IMR-90 (cell line): ENCODE data around the gene AKT3. TPM values are rescaled to one million over a fixed set of nuclear protein-coding genes. Genes with fewer than 3 reads are reported as not detected.

Source experiments
- ATAC-seq: fragments of 200-7000 bp; cut with Tn5 transposase; 2 replicates; pipeline ENCODE4 v1.9.1; 2020; ENCODE audit warnings: low read depth, mild to moderate bottlenecking, moderate library complexity
- BruUV-seq: library from RNA; stranded (reverse); fragments of 400-500 nt; replicated peaks from 2 replicates; lab custom pipeline; 2021; lab: Mats Ljungman, UMichigan
- CTCF ChIA-PET: fragments of 300-600 bp; formaldehyde crosslinking; extraction: SDS; loops from one replicate; lab custom pipeline; 2021; ENCODE audit warnings: antibody characterized with exemption; lab: Yijun Ruan, JAX
- POLR2A ChIA-PET: fragments of 300-600 bp; sonication (Branson Sonifier 250); formaldehyde crosslinking; loops from one replicate; lab custom pipeline; 2022; ENCODE audit warnings: antibody characterized with exemption; ENCODE audit not compliant: unreplicated experiment; lab: Charles Lee
- DNase-seq: peaks from one replicate; pipeline ENCODE4 v3.0.0; 2013
- H2AFZ ChIP-seq: replicated peaks from 2 replicates; pipeline ENCODE3; 2013; ENCODE audit warnings: low read length, mild to moderate bottlenecking; ENCODE audit not compliant: poor library complexity
- H2AK5ac ChIP-seq: 2 replicates; pipeline ENCODE4 v1.6.1; 2013; ENCODE audit warnings: low read depth, low read length, inconsistent platforms
- H2AK9ac ChIP-seq: replicated peaks from 2 replicates; pipeline ENCODE3; 2013; ENCODE audit warnings: mild to moderate bottlenecking, low read depth, low read length, moderate library complexity; ENCODE audit not compliant: poor library complexity
- H2BK120ac ChIP-seq: 2 replicates; pipeline ENCODE4 v1.6.1; 2013; ENCODE audit warnings: low read depth, low read length, inconsistent platforms
- H2BK15ac ChIP-seq: 3 replicates; pipeline ENCODE4 v1.6.1; 2013; ENCODE audit warnings: low read depth, low read length, inconsistent platforms
- H2BK20ac ChIP-seq: 2 replicates; pipeline ENCODE4 v1.6.1; 2013; ENCODE audit warnings: low read depth, mild to moderate bottlenecking, inconsistent platforms, low read length, moderate library complexity
- H2BK5ac ChIP-seq: 2 replicates; pipeline ENCODE4 v1.6.1; 2013; ENCODE audit warnings: mild to moderate bottlenecking, low read depth, low read length, inconsistent platforms; ENCODE audit not compliant: poor library complexity, severe bottlenecking
- H3K14ac ChIP-seq: replicated peaks from 2 replicates; pipeline ENCODE4 v1.6.1; 2013; ENCODE audit warnings: low read depth, low read length, inconsistent platforms
- H3K18ac ChIP-seq: 2 replicates; pipeline ENCODE4 v1.6.1; 2013; ENCODE audit warnings: low read depth, low read length, control low read depth
- H3K23ac ChIP-seq: 2 replicates; pipeline ENCODE4 v1.6.1; 2013; ENCODE audit warnings: low read depth, low read length, inconsistent platforms
- H3K27ac ChIP-seq: 2 replicates; pipeline ENCODE4 v1.5.1; 2013; ENCODE audit warnings: mild to moderate bottlenecking, control low read depth, low read length; ENCODE audit not compliant: insufficient read depth
- H3K27me3 ChIP-seq: 2 replicates; pipeline ENCODE4 v1.6.1; 2013; ENCODE audit warnings: low read length; ENCODE audit not compliant: control insufficient read depth, insufficient read depth
- H3K36me3 ChIP-seq: 2 replicates; pipeline ENCODE4 v1.6.1; 2013; ENCODE audit warnings: low read length, mixed read lengths; ENCODE audit not compliant: control insufficient read depth, insufficient read depth
- H3K4ac ChIP-seq: 2 replicates; pipeline ENCODE4 v1.6.1; 2013; ENCODE audit warnings: low read depth, low read length, inconsistent platforms
- H3K4me1 ChIP-seq: 2 replicates; pipeline ENCODE4 v1.6.1; 2013; ENCODE audit warnings: low read length, mixed read lengths; ENCODE audit not compliant: control insufficient read depth, insufficient read depth
- H3K4me2 ChIP-seq: 2 replicates; pipeline ENCODE4 v1.6.1; 2013; ENCODE audit warnings: low read depth, mild to moderate bottlenecking, control low read depth, low read length, moderate library complexity
- H3K4me3 ChIP-seq: 2 replicates; pipeline ENCODE4 v1.5.1; 2013; ENCODE audit warnings: low read depth, mild to moderate bottlenecking, control low read depth, low read length, moderate library complexity; ENCODE audit not compliant: insufficient read depth
- H3K56ac ChIP-seq: 2 replicates; pipeline ENCODE4 v1.6.1; 2013; ENCODE audit warnings: low read length, inconsistent platforms; ENCODE audit not compliant: insufficient read depth; ENCODE audit errors: extremely low read depth
- H3K79me1 ChIP-seq, 2 experiments: 2 replicates each; pipeline ENCODE4 v1.6.1; 2013; ENCODE audit warnings: low read length in 2 of 2, inconsistent platforms in 1 of 2, low read depth in 1 of 2
- H3K9ac ChIP-seq: 2 replicates; pipeline ENCODE4 v1.6.1; 2013; ENCODE audit warnings: low read depth, low read length, control low read depth
- H3K9me1 ChIP-seq: 2 replicates; pipeline ENCODE4 v1.6.1; 2013; ENCODE audit warnings: low read length, inconsistent platforms; ENCODE audit not compliant: insufficient read depth
- H3K9me3 ChIP-seq: 2 replicates; pipeline ENCODE4 v1.6.1; 2013; ENCODE audit warnings: low read length; ENCODE audit not compliant: control insufficient read depth, insufficient read depth
- H4K20me1 ChIP-seq: 2 replicates; pipeline ENCODE4 v1.6.1; 2013; ENCODE audit warnings: low read length, inconsistent platforms; ENCODE audit not compliant: insufficient read depth
- H4K5ac ChIP-seq: 2 replicates; pipeline ENCODE4 v1.6.1; 2013; ENCODE audit warnings: mild to moderate bottlenecking, low read depth, low read length, control low read depth
- H4K8ac ChIP-seq, 2 experiments: 2 replicates each; pipeline ENCODE4 v1.6.1; 2013; ENCODE audit warnings: low read depth in 2 of 2, low read length in 2 of 2, control low read depth in 1 of 2, inconsistent platforms in 1 of 2
- H4K91ac ChIP-seq: 2 replicates; pipeline ENCODE4 v1.6.1; 2013; ENCODE audit warnings: low read depth, low read length, inconsistent platforms; ENCODE audit not compliant: insufficient read depth
- BHLHE40 ChIP-seq: fragments of 150-350 bp; IDR thresholded peaks from 2 replicates; pipeline ENCODE4 v1.6.1; 2016; ENCODE audit warnings: mild to moderate bottlenecking, low read depth, low read length
- CEBPB ChIP-seq: IDR thresholded peaks from 2 replicates; pipeline ENCODE4 v1.6.1; 2012; ENCODE audit warnings: low read depth, low read length, improper control_type of control experiment
- CHD1 ChIP-seq: IDR thresholded peaks from 2 replicates; pipeline ENCODE4 v1.6.1; 2012; ENCODE audit warnings: low read depth, low read length, improper control_type of control experiment
- CTCF ChIP-seq: conservative IDR thresholded peaks from 2 replicates; pipeline ENCODE4 v1.5.1; 2012; ENCODE audit warnings: mild to moderate bottlenecking, low read depth, low read length, improper control_type of control experiment
- ELK1 ChIP-seq: fragments of 150-350 bp; IDR thresholded peaks from 2 replicates; pipeline ENCODE4 v1.6.1; 2016; ENCODE audit warnings: low read depth, mild to moderate bottlenecking, low read length, moderate library complexity, borderline replicate concordance
- FOS ChIP-seq: fragments of 150-350 bp; IDR thresholded peaks from 2 replicates; pipeline ENCODE4 v1.6.1; 2016; ENCODE audit warnings: low read depth, low read length
- MAFK ChIP-seq: IDR thresholded peaks from 2 replicates; pipeline ENCODE4 v1.6.1; 2012; ENCODE audit warnings: low read depth, low read length, improper control_type of control experiment
- MAZ ChIP-seq: IDR thresholded peaks from 2 replicates; pipeline ENCODE4 v1.6.1; 2012; ENCODE audit warnings: low read depth, mild to moderate bottlenecking, low read length, improper control_type of control experiment, moderate library complexity, borderline replicate concordance
- MXI1 ChIP-seq: IDR thresholded peaks from 2 replicates; pipeline ENCODE4 v1.6.1; 2012; ENCODE audit warnings: low read depth, mild to moderate bottlenecking, low read length, moderate library complexity, borderline replicate concordance
- NFE2L2 ChIP-seq: fragments of 150-350 bp; IDR thresholded peaks from 2 replicates; pipeline ENCODE4 v1.6.1; 2016; ENCODE audit warnings: low read depth, mild to moderate bottlenecking, low read length
- POLR2A ChIP-seq: IDR thresholded peaks from 2 replicates; pipeline ENCODE4 v1.6.1; 2012; ENCODE audit warnings: mild to moderate bottlenecking, low read depth, low read length
- RAD21 ChIP-seq: IDR thresholded peaks from 2 replicates; pipeline ENCODE4 v1.6.1; 2012; ENCODE audit warnings: low read length, improper control_type of control experiment
- RCOR1 ChIP-seq: IDR thresholded peaks from 2 replicates; pipeline ENCODE4 v1.6.1; 2012; ENCODE audit warnings: mild to moderate bottlenecking, low read length, improper control_type of control experiment; ENCODE audit not compliant: insufficient replicate concordance
- RFX5 ChIP-seq: IDR thresholded peaks from 2 replicates; pipeline ENCODE4 v1.8.0; 2012; ENCODE audit warnings: low read depth, mild to moderate bottlenecking, low read length, moderate library complexity
- SMC3 ChIP-seq: fragments of 150-350 bp; IDR thresholded peaks from 2 replicates; pipeline ENCODE4 v1.6.1; 2016; ENCODE audit warnings: low read depth, mild to moderate bottlenecking, antibody characterized with exemption, low read length, moderate library complexity
- USF2 ChIP-seq: fragments of 150-350 bp; IDR thresholded peaks from 2 replicates; pipeline ENCODE4 v1.6.1; 2017; ENCODE audit warnings: mild to moderate bottlenecking, antibody characterized with exemption, low read length, low read depth
- whole genome bisulfite sequencing, 2 experiments: methylation state at CpG; one replicate each; pipeline versions ENCODE4 v1.1.5 to v1.1.7; 2013; ENCODE audit warnings: missing lambda C conversion rate in 2 of 2; ENCODE audit not compliant: insufficient read length in 1 of 2; ENCODE audit errors: extremely low coverage in 2 of 2; 5-methylcytosine and 5-hydroxymethylcytosine counted together
- dilution Hi-C: fragments of 300-500 bp; cut with HindIII; formaldehyde crosslinking; loops from one replicate; pipeline ENCODE4 v1.14.3; 2018; ENCODE audit warnings: low sequenced_read_pairs; ENCODE audit not compliant: unreplicated experiment
- in situ Hi-C: fragments of 300-500 bp; cut with MboI; formaldehyde crosslinking; loops from 3 replicates; pipeline ENCODE4 v1.14.3; 2019; ENCODE audit warnings: low sequenced_read_pairs, inconsistent platforms, mixed read lengths
- intact Hi-C: fragments of 100-400 bp; cut with micrococcal nuclease; formaldehyde crosslinking; loops from 2 replicates; pipeline ENCODE4 v1.10.0; 2022
- polyA plus RNA-seq, 3 experiments: library from polyadenylated mRNA; depleted of rRNA; stranded (reverse); fragments of >200 nt; gene quantifications; 2 replicates each; pipeline ENCODE4 v1.2.3, GENCODE V29; 2012; ENCODE audit warnings: low replicate concordance in 1 of 3
- total RNA-seq: library from RNA; depleted of rRNA; stranded (reverse); fragments of >200 nt; gene quantifications from 2 replicates; pipeline ENCODE4 v1.2.3, GENCODE V29; 2012

Gene AKT3
- total and polyA plus RNA-seq, 2 of the 4 experiments (the other 2 are of a cell fraction) = 15.2 to 19.4 TPM

GRCh38 chr1:243505986-243506689 is 343.9 kb downstream of the AKT3 start:
- Histone ChIP-seq H2BK20ac (no peak overlapping the region), H3K79me1 (peaks cover 0 to 5% of the 10 kb centered on the region in 2 experiments; a peak in 2 of 4 replicates), H3K4me2 (no peak overlapping the region), H3K9ac (no peak overlapping the region), H3K14ac (no peak overlapping the region), H3K23ac (no peak overlapping the region), H4K20me1 (no peaks in the 10 kb centered on the region), H2AK5ac (no peak overlapping the region), H3K4me1 (peaks cover 3% of the 10 kb centered on the region), H3K27me3 (no peaks in the 10 kb centered on the region), H3K36me3 (peaks cover 11% of the 10 kb centered on the region), H3K4me3 (no peak overlapping the region), H4K91ac (no peak overlapping the region), H2BK5ac (no peak overlapping the region), H2BK120ac (no peak overlapping the region), H2AK9ac (no peak overlapping the region), H3K56ac (no peak overlapping the region), H4K8ac (no peak overlapping the region), H3K9me3 (no peaks in the 10 kb centered on the region), H3K18ac (no peak overlapping the region), H3K4ac (no peak overlapping the region), H2BK15ac (no peak overlapping the region), H4K5ac (no peak overlapping the region), H2AFZ (no peak overlapping the region), H3K9me1 (no peaks in the 10 kb centered on the region), H3K27ac (no peak overlapping the region)
- no TSS peak for BruUV-seq
- POLR2A ChIA-PET = no interaction called here
- in situ Hi-C loops = no loop called here
- DNase-seq = no peak
- CTCF ChIA-PET = interaction anchor here (0.6 kb wide), 1 partner anchor 21 kb away, joined by 3 read pairs; no protein-coding TSS in a partner anchor
- no peak for ATAC-seq
- WGBS, 2 experiments = 80% methylated on average over 1 of the region's 10 CpGs; no CpG with 5 or more reads in 1 of the 2 experiments
- intact Hi-C loops = no loop called here
- TF ChIP-seq NFE2L2 = no peak
- TF ChIP-seq CEBPB = no peak
- no peak for TF ChIP-seq FOS
- no peak for TF ChIP-seq POLR2A
- TF ChIP-seq MAZ = no peak
- TF ChIP-seq MAFK = no peak
- no peak for TF ChIP-seq CHD1
- no peak for TF ChIP-seq RAD21
- no peak for TF ChIP-seq RCOR1
- no peak for TF ChIP-seq RFX5
- no peak for TF ChIP-seq USF2
- no peak for TF ChIP-seq CTCF
- TF ChIP-seq SMC3 = no peak
- no peak for TF ChIP-seq ELK1
- no peak for TF ChIP-seq MXI1
- TF ChIP-seq BHLHE40 = no peak
- dilution Hi-C loops = no loop called here
